NT2/D1 (cell line): ENCODE data around the gene TMUB2.
"Not testable (repeated sequence)": the region's sequence is repeated elsewhere in the genome, so short reads cannot be mapped to it uniquely, and the experiment has no call there.

Experiments used
- DNase-seq: peaks from one replicate; pipeline ENCODE4 v3.0.0-alpha.2; 2011; ENCODE audit warnings: low read depth, low spot score
- H3K27me3 ChIP-seq: 2 replicates; pipeline ENCODE4 v1.6.0; 2011; ENCODE audit warnings: mild to moderate bottlenecking; ENCODE audit not compliant: insufficient read length, insufficient read depth
- H3K36me3 ChIP-seq: 2 replicates; pipeline ENCODE4 v1.6.1; 2011; ENCODE audit warnings: mild to moderate bottlenecking, low read length, mixed read lengths; ENCODE audit not compliant: insufficient read depth, insufficient read length
- H3K4me1 ChIP-seq: 2 replicates; pipeline ENCODE4 v1.5.1; 2011; ENCODE audit not compliant: insufficient read depth, insufficient read length
- H3K4me3 ChIP-seq: 2 replicates; pipeline ENCODE4 v1.5.1; 2011; ENCODE audit warnings: low read depth; ENCODE audit not compliant: insufficient read length
- H3K9ac ChIP-seq: 2 replicates; pipeline ENCODE4 v1.6.0; 2011; ENCODE audit warnings: low read depth; ENCODE audit not compliant: insufficient read length
- H3K9me3 ChIP-seq: 2 replicates; pipeline ENCODE4 v1.5.1; 2011; ENCODE audit warnings: mild to moderate bottlenecking, low read length; ENCODE audit not compliant: insufficient read depth
- SUZ12 ChIP-seq: IDR thresholded peaks from 2 replicates; pipeline ENCODE4 v1.6.1; 2011; ENCODE audit not compliant: insufficient read length, insufficient read depth; ENCODE audit errors: extremely low read depth
- YY1 ChIP-seq: IDR thresholded peaks from 2 replicates; pipeline ENCODE4 v1.6.1; 2011; ENCODE audit not compliant: insufficient read length, insufficient read depth
- ZNF274 ChIP-seq: IDR thresholded peaks from 2 replicates; pipeline ENCODE4 v1.6.1; 2011; ENCODE audit warnings: mild to moderate bottlenecking, low read depth, low read length

TMUB2 gene

DNA sequence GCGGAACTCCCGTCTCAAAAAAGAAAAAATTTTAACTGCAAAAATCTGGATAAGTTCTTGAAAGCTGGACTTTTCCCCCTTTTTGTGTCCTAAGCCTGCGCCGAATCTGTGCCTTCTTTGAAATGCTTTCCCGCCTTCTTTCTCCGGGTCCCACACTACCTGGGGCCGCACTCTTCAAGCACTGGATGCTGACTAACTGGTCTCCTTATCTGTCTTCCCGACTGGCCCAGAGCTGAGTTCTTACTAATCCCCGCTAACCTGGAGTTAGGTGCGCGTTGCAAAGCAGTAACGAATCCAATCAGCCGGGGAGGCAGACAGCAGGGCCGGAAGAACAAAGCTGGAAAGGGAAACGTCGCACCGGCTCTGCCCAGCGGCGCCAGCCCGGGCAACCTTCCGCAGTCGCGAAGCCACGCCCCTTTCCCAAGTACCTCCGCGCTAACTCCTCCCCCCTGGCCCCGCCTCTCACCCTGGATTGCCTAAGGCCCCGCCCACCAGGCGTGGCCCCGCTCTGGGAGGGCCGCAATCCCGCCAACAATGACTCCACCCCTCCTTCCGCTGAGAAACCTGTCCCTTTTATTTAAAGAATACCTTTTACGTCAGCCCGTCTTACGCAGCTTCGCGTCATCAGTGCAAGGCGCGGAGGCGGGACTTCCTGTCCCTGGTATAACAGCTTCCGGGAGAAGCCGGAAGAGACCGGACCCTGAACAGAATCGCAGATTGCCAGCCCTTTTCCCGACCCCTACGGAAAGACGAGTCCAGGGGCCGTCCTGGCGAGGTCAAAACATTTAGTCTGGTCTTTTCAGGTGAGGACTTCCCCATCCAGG lies at the start of gene TMUB2:
TMUB2 (plus strand) TSS at position 666 of the 824 bp plus-strand sequence. CDS start 737 bp downstream, outside the sequence.
- H3K36me3 ChIP-seq = peaks cover 64% of the 10 kb centered on the region
- peak within 1 kb of the TSS; percentile 95 for H3K9ac ChIP-seq
- no peaks in the 10 kb centered on the region for H3K27me3 ChIP-seq
- H3K4me1 ChIP-seq = peaks cover 4% of the 10 kb centered on the region
- peak; percentile 97 for DNase-seq
- TF ChIP-seq SUZ12 (no peak), YY1 (no peak), ZNF274 (no peak)
- peaks cover 17% of the 10 kb centered on the region for H3K9me3 ChIP-seq
- H3K4me3 ChIP-seq = peak within 1 kb of the TSS; percentile 94

DNA sequence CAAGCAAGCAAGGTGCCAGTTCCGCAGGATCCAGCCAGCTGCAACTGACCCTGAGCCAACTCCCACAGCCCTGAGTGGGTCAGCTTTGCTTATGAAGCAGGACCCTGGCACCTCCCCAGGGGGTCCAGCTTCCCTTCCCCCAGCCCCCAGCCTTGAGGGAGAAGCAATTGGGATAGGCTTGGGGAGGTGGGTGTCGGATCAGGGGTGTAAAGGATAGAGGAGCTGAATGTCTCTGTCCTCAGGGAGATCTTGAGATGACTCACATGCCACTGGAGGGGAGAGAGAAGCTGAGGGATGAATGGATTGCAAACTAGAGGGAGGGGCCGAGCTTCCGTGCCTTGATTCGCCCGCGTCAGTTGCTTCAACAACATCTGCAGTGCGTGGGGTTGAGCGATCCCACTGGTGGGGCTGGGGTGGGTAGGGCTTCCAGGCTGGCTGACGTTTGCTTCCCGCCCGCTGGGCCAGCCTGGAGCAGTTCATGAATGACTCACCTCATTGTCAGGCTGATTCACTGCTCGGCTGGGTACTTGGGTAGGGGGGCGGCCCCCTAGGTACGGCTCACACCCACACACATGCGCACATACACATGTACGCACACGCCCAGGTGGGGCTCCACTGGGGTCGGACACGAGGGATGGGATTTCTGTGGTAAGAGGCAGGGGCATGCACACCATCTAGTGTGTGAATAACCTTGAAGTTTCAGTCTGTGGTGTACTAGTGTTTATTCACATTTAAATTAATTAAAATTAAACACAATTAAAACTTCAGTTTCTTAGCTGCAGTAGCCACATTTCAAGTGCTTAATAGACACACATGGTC lies 48.7 kb upstream of the TMUB2 start:
- Histone ChIP-seq H3K36me3 (no peaks in the 10 kb centered on the region), H3K9me3 (no peaks in the 10 kb centered on the region), H3K4me3 (peak overlapping the region; percentile 19), H3K9ac (peak overlapping the region; percentile 66), H3K4me1 (peaks cover 13% of the 10 kb centered on the region), H3K27me3 (no peaks in the 10 kb centered on the region)
- TF ChIP-seq YY1 (no peak), SUZ12 (no peak)
- DNase-seq = peak; percentile 47

DNA sequence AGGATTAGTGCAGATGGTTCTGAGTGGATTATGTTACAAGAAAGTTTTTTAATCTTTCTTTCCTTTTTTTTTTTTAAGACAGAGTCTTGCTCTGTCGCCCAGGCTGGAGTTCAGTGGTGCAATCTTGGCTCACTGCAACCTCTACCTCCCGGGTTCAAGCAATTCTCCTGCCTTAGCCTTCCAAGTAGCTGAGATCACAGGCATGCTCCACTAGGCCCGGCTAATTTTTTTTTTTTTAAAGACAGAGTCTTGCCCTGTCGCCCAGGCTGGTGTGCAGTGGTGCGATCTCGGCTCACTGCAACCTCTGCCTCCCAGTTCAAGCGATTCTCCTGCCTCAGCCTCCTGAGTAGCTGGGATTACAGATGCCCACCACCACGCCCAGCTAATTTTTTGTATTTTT lies 42.9 kb upstream of the TMUB2 start:
- H3K36me3 ChIP-seq = peaks cover 39% of the 10 kb centered on the region
- H3K9ac ChIP-seq, H3K9me3 ChIP-seq, H3K27me3 ChIP-seq, H3K4me1 ChIP-seq, H3K4me3 ChIP-seq, DNase-seq: not testable (repeated sequence)

DNA sequence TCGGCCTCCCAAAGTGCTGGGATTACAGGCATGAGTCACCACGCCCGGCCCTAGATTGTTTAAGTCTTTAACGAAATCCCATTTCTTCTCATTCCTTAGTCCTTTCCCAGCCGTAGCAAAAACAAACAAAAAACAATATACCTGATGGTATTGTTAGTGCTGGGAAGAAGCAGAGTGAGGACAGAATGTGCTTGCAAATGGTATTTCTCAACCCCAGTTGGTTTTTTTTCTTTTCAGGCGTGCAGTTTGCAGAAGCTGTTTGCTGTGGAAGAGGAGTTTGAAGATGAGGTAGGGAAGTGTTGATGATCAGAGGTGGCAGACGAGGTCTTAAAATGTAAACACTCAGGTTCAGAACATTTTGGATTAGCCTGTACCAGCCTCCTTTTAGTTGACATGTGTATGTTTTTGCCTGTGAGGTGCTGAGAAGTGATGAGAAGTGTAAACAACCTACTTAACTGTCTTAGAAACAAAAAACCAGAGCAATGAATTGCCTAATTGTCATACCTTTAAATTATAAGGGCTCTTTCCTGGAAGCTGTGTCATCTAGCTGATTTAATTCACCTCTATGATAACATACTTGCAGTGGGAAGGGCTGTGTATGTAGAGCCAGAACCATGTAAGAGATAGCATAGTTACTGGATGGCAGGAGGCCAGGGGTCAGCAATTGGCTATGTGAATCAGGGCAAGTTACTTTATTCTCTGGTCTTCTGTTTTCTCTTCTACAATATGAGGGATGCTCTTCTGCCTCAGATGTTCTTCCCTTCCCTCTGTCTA lies 41.6 kb upstream of the TMUB2 start:
- H3K36me3 ChIP-seq = peaks cover 50% of the 10 kb centered on the region
- no peaks in the 10 kb centered on the region for H3K4me1 ChIP-seq
- H3K9me3 ChIP-seq = no peaks in the 10 kb centered on the region
- TF ChIP-seq SUZ12 (no peak), YY1 (no peak), ZNF274 (no peak)
- no peaks in the 10 kb centered on the region for H3K27me3 ChIP-seq
- H3K9ac ChIP-seq = no peak overlapping the region
- no peak overlapping the region for H3K4me3 ChIP-seq
- no peak for DNase-seq

DNA sequence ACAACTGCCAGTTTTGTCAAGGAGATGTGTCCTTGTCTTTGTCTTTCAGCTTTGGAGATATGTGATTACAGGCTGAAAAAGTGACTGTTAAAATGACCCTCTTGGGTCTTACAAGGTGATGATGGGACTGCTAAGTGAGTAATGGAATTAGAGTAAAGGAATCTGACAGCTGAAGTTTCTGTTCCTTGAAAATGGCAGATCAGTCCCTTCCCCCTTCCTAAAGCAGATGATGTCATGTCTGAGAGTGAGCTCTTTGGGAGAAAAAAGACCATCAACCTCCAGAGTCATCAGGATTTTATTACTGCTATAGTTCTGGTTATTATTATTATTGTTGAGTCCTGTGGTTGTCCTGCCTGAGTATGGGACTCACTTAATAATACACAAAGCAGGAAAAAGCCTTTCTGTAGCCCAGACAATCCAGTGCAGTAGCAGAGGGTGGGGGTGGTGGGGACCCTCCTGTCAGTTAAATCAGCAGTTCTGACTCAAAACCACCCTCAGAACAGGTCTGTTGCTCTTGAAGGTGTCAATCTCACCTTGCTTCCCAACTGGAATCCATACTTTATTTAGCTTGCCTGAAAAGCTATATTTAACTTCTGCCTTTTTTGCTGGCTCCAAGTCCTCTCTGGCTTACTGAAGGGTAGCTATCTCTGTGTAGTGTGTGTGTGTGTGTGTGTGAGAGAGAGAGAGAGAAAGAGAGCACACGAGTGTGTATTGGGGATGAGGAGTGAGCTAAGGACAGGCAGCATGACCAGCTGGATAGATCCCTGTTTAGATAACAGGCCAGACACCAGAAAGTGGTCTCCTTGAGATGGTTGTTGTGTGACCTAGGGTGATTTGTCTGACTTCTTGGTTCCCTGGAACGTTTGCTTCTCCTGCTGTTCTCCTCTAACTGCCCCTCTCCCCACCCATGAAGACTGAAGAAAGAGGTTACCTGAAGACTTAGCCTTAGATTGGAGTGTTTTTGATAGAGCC lies 40.1 kb upstream of the TMUB2 start:
- H3K27me3 ChIP-seq = no peaks in the 10 kb centered on the region
- peaks cover 61% of the 10 kb centered on the region for H3K36me3 ChIP-seq
- no peaks in the 10 kb centered on the region for H3K4me1 ChIP-seq

DNA sequence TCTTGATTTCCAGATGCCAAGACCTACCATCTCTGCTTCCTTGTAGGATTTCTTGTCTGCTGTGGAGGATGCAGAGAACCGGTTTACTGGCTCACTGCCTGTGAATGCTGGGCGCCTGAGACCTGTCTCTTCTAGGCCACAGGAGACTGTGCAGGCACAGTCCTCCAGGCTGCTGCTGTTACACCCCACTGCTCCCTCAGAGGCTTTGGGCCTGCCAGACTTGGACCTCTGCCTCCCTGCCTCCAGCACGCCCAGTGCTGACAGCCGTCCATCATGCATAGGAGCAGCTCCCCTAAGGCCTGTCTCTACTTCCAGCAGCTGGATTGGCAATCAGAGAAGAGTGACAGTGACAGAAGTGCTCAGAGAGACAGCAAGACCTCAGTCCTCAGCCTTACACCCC lies 39.0 kb upstream of the TMUB2 start:
- no peak for DNase-seq
- H3K36me3 ChIP-seq = peaks cover 67% of the 10 kb centered on the region
- no peak overlapping the region for H3K9ac ChIP-seq
- no peak overlapping the region for H3K4me3 ChIP-seq
- H3K4me1 ChIP-seq = no peaks in the 10 kb centered on the region
- TF ChIP-seq SUZ12 (no peak), YY1 (no peak), ZNF274 (no peak)
- no peaks in the 10 kb centered on the region for H3K9me3 ChIP-seq
- H3K27me3 ChIP-seq = no peaks in the 10 kb centered on the region

More for the DNA sequence above, 40.1 kb upstream of the TMUB2 start:
- Histone ChIP-seq H3K9ac (no peak overlapping the region), H3K4me3 (no peak overlapping the region), H3K9me3 (no peaks in the 10 kb centered on the region)
- DNase-seq = no peak
- no peak for TF ChIP-seq ZNF274
- TF ChIP-seq SUZ12 = no peak
- TF ChIP-seq YY1 = no peak

DNA sequence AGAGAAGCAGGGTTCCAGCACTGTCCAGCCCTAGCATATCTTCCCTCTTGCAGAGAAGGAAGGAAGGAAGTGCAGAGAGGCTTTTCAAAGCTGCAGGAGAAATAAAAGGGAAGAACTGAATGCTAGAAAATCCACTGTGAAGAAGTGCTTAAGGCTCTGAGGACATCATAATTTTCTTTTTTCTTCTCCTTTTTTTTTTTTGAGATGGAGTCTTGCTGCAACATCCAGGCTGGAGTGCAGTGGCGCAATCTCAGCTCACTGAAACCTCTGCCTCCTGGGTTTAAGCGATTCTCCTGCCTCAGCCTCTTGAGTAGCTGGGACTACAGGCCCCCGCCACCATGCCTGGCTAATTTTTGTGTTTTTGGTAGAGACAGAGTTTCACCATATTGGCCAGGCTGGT lies 37.7 kb upstream of the TMUB2 start:
- H3K9me3 ChIP-seq, H3K4me1 ChIP-seq, H3K27me3 ChIP-seq, H3K9ac ChIP-seq, H3K4me3 ChIP-seq, DNase-seq: not testable (repeated sequence)
- H3K36me3 ChIP-seq = peaks cover 77% of the 10 kb centered on the region
